HEK293 (cell line): ENCODE measurements around the gene KANSL2.

Experiments
- CTCF ChIP-seq: fragments of 450-650 bp; formaldehyde crosslinking; IDR thresholded peaks from 2 replicates; pipeline ENCODE4 v1.5.1; 2016; ENCODE audit warnings: missing biosample characterization, missing genetic modification characterization
- EGR2 ChIP-seq: fragments of 450-650 bp; formaldehyde crosslinking; IDR thresholded peaks from 2 replicates; pipeline ENCODE4 v1.5.1; 2016; ENCODE audit warnings: low read depth, missing biosample characterization, missing genetic modification characterization
- GLIS2 ChIP-seq: fragments of 450-650 bp; formaldehyde crosslinking; IDR thresholded peaks from 2 replicates; pipeline ENCODE4 v1.5.1; 2016; ENCODE audit warnings: missing biosample characterization, missing genetic modification characterization
- HOXA7 ChIP-seq: sonication (generic); formaldehyde crosslinking; IDR thresholded peaks from 2 replicates; pipeline ENCODE4 v1.8.1; 2022; ENCODE audit warnings: missing genetic modification reagents, borderline replicate concordance
- MZF1 ChIP-seq: fragments of 450-650 bp; formaldehyde crosslinking; IDR thresholded peaks from 2 replicates; pipeline ENCODE4 v1.5.1; 2017; ENCODE audit warnings: missing biosample characterization, missing genetic modification characterization, borderline replicate concordance
- SCRT1 ChIP-seq: fragments of 450-650 bp; formaldehyde crosslinking; IDR thresholded peaks from 2 replicates; pipeline ENCODE4 v1.5.1; 2016; ENCODE audit warnings: missing biosample characterization, missing genetic modification characterization, borderline replicate concordance
- SP3 ChIP-seq: fragments of 450-650 bp; formaldehyde crosslinking; IDR thresholded peaks from 2 replicates; pipeline ENCODE4 v1.5.1; 2016; ENCODE audit warnings: missing biosample characterization, missing genetic modification characterization
- TCF7L2 ChIP-seq: IDR thresholded peaks from 2 replicates; pipeline ENCODE4 v1.6.1; 2011; ENCODE audit warnings: low read depth, mild to moderate bottlenecking, inconsistent platforms, low read length, moderate library complexity, borderline replicate concordance
- ZBTB21 ChIP-seq: fragments of 450-650 bp; formaldehyde crosslinking; IDR thresholded peaks from 2 replicates; pipeline ENCODE4 v1.5.1; 2017; ENCODE audit warnings: missing biosample characterization, missing genetic modification characterization
- ZBTB48 ChIP-seq: fragments of 450-650 bp; formaldehyde crosslinking; IDR thresholded peaks from 2 replicates; pipeline ENCODE4 v1.5.1; 2016; ENCODE audit warnings: missing biosample characterization, missing genetic modification characterization
- ZFP3 ChIP-seq: fragments of 450-650 bp; formaldehyde crosslinking; IDR thresholded peaks from 2 replicates; pipeline ENCODE4 v1.5.1; 2016; ENCODE audit warnings: low read depth, missing biosample characterization, missing genetic modification characterization
- ZNF24 ChIP-seq: fragments of 450-650 bp; formaldehyde crosslinking; IDR thresholded peaks from 2 replicates; pipeline ENCODE4 v1.5.1; 2016; ENCODE audit warnings: missing biosample characterization, missing genetic modification characterization
- ZNF266 ChIP-seq: fragments of 450-650 bp; formaldehyde crosslinking; IDR thresholded peaks from 2 replicates; pipeline ENCODE4 v1.5.1; 2016; ENCODE audit warnings: missing biosample characterization, missing genetic modification characterization, low read depth
- ZNF280C ChIP-seq: fragments of 450-650 bp; formaldehyde crosslinking; IDR thresholded peaks from 2 replicates; pipeline ENCODE4 v1.5.1; 2016; ENCODE audit warnings: missing biosample characterization, missing genetic modification characterization
- ZNF302 ChIP-seq: fragments of 450-650 bp; formaldehyde crosslinking; IDR thresholded peaks from 2 replicates; pipeline ENCODE4 v1.5.1; 2016; ENCODE audit warnings: missing biosample characterization, missing genetic modification characterization, low read depth
- ZNF341 ChIP-seq: fragments of 450-650 bp; formaldehyde crosslinking; IDR thresholded peaks from 2 replicates; pipeline ENCODE4; 2016; ENCODE audit warnings: low read depth, missing biosample characterization, missing genetic modification characterization
- ZNF354C ChIP-seq: fragments of 450-650 bp; formaldehyde crosslinking; IDR thresholded peaks from 2 replicates; pipeline ENCODE4 v1.5.1; 2016; ENCODE audit warnings: missing biosample characterization, missing genetic modification characterization, low read depth, borderline replicate concordance
- ZNF37A ChIP-seq: fragments of 450-650 bp; IDR thresholded peaks from 2 replicates; pipeline ENCODE4 v1.5.1; 2018; ENCODE audit warnings: missing biosample characterization, missing genetic modification characterization
- ZNF416 ChIP-seq: fragments of 450-650 bp; formaldehyde crosslinking; IDR thresholded peaks from 2 replicates; pipeline ENCODE4 v1.5.1; 2016; ENCODE audit warnings: missing biosample characterization, missing genetic modification characterization
- ZNF449 ChIP-seq: fragments of 450-650 bp; formaldehyde crosslinking; IDR thresholded peaks from 2 replicates; pipeline ENCODE4 v1.5.1; 2017; ENCODE audit warnings: missing biosample characterization, mild to moderate bottlenecking, missing genetic modification characterization, moderate library complexity
- ZNF555 ChIP-seq: fragments of 450-650 bp; formaldehyde crosslinking; conservative IDR thresholded peaks from 2 replicates; pipeline ENCODE4 v1.5.1; 2017; ENCODE audit warnings: missing biosample characterization, mild to moderate bottlenecking, missing genetic modification characterization, inconsistent platforms
- ZNF664 ChIP-seq: fragments of 450-650 bp; formaldehyde crosslinking; IDR thresholded peaks from 2 replicates; pipeline ENCODE4 v1.5.1; 2016; ENCODE audit warnings: missing biosample characterization, missing genetic modification characterization
- ZNF677 ChIP-seq: fragments of 450-650 bp; IDR thresholded peaks from 2 replicates; pipeline ENCODE4 v1.5.0; 2018; ENCODE audit warnings: missing biosample characterization, mild to moderate bottlenecking, missing genetic modification characterization, moderate library complexity
- ZNF777 ChIP-seq: fragments of 450-650 bp; formaldehyde crosslinking; IDR thresholded peaks from 2 replicates; pipeline ENCODE4 v1.5.1; 2017; ENCODE audit warnings: missing biosample characterization, missing genetic modification characterization, borderline replicate concordance
- TF ChIP-seq, protein P1 (sequence below): fragments of 450-650 bp; formaldehyde crosslinking; IDR thresholded peaks from 2 replicates; pipeline ENCODE4 v1.5.1; 2016; ENCODE audit warnings: missing biosample characterization, missing genetic modification characterization
- TF ChIP-seq, protein P2 (sequence below): fragments of 450-650 bp; formaldehyde crosslinking; IDR thresholded peaks from 2 replicates; pipeline ENCODE4 v1.5.1; 2016; ENCODE audit warnings: missing biosample characterization, missing genetic modification characterization
- TF ChIP-seq, protein P3 (sequence below): fragments of 450-650 bp; formaldehyde crosslinking; IDR thresholded peaks from 2 replicates; pipeline ENCODE4; 2016; ENCODE audit warnings: missing biosample characterization, missing genetic modification characterization

The KANSL2 gene

GRCh38 chr12:48716493-48717251, 34.6 kb upstream of the KANSL2 start, which contains the start of gene CCNT1 (continued):
- TF ChIP-seq, protein P1, sequence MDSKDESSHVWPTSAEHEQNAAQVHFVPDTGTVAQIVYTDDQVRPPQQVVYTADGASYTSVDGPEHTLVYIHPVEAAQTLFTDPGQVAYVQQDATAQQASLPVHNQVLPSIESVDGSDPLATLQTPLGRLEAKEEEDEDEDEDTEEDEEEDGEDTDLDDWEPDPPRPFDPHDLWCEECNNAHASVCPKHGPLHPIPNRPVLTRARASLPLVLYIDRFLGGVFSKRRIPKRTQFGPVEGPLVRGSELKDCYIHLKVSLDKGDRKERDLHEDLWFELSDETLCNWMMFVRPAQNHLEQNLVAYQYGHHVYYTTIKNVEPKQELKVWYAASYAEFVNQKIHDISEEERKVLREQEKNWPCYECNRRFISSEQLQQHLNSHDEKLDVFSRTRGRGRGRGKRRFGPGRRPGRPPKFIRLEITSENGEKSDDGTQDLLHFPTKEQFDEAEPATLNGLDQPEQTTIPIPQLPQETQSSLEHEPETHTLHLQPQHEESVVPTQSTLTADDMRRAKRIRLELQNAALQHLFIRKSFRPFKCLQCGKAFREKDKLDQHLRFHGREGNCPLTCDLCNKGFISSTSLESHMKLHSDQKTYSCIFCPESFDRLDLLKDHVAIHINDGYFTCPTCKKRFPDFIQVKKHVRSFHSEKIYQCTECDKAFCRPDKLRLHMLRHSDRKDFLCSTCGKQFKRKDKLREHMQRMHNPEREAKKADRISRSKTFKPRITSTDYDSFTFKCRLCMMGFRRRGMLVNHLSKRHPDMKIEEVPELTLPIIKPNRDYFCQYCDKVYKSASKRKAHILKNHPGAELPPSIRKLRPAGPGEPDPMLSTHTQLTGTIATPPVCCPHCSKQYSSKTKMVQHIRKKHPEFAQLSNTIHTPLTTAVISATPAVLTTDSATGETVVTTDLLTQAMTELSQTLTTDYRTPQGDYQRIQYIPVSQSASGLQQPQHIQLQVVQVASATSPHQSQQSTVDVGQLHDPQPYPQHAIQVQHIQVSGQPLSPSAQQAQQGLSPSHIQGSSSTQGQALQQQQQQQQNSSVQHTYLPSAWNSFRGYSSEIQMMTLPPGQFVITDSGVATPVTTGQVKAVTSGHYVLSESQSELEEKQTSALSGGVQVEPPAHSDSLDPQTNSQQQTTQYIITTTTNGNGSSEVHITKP (tag by site-specific recombination) = peak; percentile 67
- TF ChIP-seq GLIS2 (tag by site-specific recombination) (no peak), ZNF664 (tag by site-specific recombination) (no peak), HOXA7 (CRISPR knock-in tag) (no peak), SP3 (tag by site-specific recombination) (peak; percentile 71), SCRT1 (tag by site-specific recombination) (no peak), ZNF280C (tag by site-specific recombination) (no peak), ZNF24 (tag by site-specific recombination) (peak; percentile 81), ZFP3 (tag by site-specific recombination) (peak; percentile 68), ZNF416 (tag by site-specific recombination) (no peak), MZF1 (no peak; the same call in 1 of the 2 replicates), ZNF449 (tag by site-specific recombination) (peak; percentile 37; the same call in 1 of the 2 replicates), ZNF266 (tag by site-specific recombination) (no peak), ZNF777 (tag by site-specific recombination) (no peak), EGR2 (peak; percentile 97), ZNF677 (tag by site-specific recombination) (no peak), TCF7L2 (no peak), ZNF555 (tag by site-specific recombination) (no peak), ZNF37A (tag by site-specific recombination) (peak; percentile 70; the same call in 1 of the 2 replicates), ZNF354C (tag by site-specific recombination) (no peak), CTCF (tag by site-specific recombination) (peak; percentile 80), ZBTB48 (tag by site-specific recombination) (no peak), ZNF341 (tag by site-specific recombination) (peak; percentile 67), ZNF302 (tag by site-specific recombination) (no peak), ZBTB21 (peak; percentile 98)
- TF ChIP-seq, protein P2, sequence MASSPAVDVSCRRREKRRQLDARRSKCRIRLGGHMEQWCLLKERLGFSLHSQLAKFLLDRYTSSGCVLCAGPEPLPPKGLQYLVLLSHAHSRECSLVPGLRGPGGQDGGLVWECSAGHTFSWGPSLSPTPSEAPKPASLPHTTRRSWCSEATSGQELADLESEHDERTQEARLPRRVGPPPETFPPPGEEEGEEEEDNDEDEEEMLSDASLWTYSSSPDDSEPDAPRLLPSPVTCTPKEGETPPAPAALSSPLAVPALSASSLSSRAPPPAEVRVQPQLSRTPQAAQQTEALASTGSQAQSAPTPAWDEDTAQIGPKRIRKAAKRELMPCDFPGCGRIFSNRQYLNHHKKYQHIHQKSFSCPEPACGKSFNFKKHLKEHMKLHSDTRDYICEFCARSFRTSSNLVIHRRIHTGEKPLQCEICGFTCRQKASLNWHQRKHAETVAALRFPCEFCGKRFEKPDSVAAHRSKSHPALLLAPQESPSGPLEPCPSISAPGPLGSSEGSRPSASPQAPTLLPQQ = peak; percentile 50; the same call in 1 of the 2 replicates
- TF ChIP-seq, protein P3, sequence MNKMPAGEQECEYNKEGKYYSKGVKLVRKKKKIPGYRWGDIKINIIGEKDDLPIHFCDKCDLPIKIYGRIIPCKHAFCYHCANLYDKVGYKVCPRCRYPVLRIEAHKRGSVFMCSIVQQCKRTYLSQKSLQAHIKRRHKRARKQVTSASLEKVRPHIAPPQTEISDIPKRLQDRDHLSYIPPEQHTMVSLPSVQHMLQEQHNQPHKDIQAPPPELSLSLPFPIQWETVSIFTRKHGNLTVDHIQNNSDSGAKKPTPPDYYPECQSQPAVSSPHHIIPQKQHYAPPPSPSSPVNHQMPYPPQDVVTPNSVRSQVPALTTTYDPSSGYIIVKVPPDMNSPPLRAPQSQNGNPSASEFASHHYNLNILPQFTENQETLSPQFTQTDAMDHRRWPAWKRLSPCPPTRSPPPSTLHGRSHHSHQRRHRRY (tag by site-specific recombination) = peak; percentile 74; the same call in 1 of the 2 replicates
